Caco-2 (cell line): Measurements from ENCODE around the gene DPF3. TPM values are rescaled to one million over a fixed set of nuclear protein-coding genes. Genes with fewer than 3 reads are reported as not detected.

ENCODE experiments used
- BruUV-seq: library from RNA; stranded (reverse); fragments of 400-500 nt; replicated peaks from 2 replicates; lab custom pipeline; 2021; lab: Mats Ljungman, UMichigan
- CTCF ChIA-PET: fragments of 300-600 bp; sonication (Branson Sonifier 250); formaldehyde crosslinking; loops from one replicate; lab custom pipeline; 2022; ENCODE audit warnings: antibody characterized with exemption; lab: Charles Lee
- POLR2A ChIA-PET: fragments of 300-600 bp; sonication (Branson Sonifier 250); formaldehyde crosslinking; loops from one replicate; lab custom pipeline; 2022; ENCODE audit warnings: antibody characterized with exemption; lab: Charles Lee
- DNase-seq, 2 experiments: peaks; one replicate each; pipeline versions ENCODE4 v3.0.0 to v3.0.0-alpha.2; 2020 to 2022
- H3K27me3 ChIP-seq: replicated peaks from 2 replicates; pipeline ENCODE4 v1.6.0; 2011; ENCODE audit warnings: low read length; ENCODE audit not compliant: control insufficient read depth, insufficient read depth
- H3K36me3 ChIP-seq: 2 replicates; pipeline ENCODE4 v1.5.1; 2011; ENCODE audit warnings: low read length; ENCODE audit not compliant: control insufficient read depth, insufficient read depth
- H3K4me1 ChIP-seq: fragments of 250-450 bp; sonication (Bioruptor Pico); 2 replicates; pipeline ENCODE4 v1.5.1; 2020; ENCODE audit warnings: mild to moderate bottlenecking
- H3K4me3 ChIP-seq: 2 replicates; pipeline ENCODE4 v1.5.1; 2011; ENCODE audit warnings: low read depth, mild to moderate bottlenecking, control low read depth, low read length
- H3K9me3 ChIP-seq: fragments of 250-450 bp; sonication (Bioruptor Pico); 2 replicates; pipeline ENCODE4 v1.5.1; 2020; ENCODE audit warnings: mild to moderate bottlenecking, moderate library complexity
- H3K27ac Mint-ChIP-seq: one replicate; pipeline ENCODE4 v1.8.0; 2022; ENCODE audit warnings: mixed read lengths; ENCODE audit not compliant: unreplicated experiment
- H3K27me3 Mint-ChIP-seq: one replicate; pipeline ENCODE4 v1.8.0; 2022; ENCODE audit warnings: mixed read lengths; ENCODE audit not compliant: insufficient read depth, unreplicated experiment
- H3K36me3 Mint-ChIP-seq: one replicate; pipeline ENCODE4 v1.8.0; 2022; ENCODE audit warnings: mild to moderate bottlenecking, mixed read lengths; ENCODE audit not compliant: insufficient read depth, unreplicated experiment
- H3K4me1 Mint-ChIP-seq: one replicate; pipeline ENCODE4 v1.8.0; 2022; ENCODE audit warnings: low read depth, mixed read lengths; ENCODE audit not compliant: unreplicated experiment
- H3K4me3 Mint-ChIP-seq: one replicate; pipeline ENCODE4 v1.8.0; 2022; ENCODE audit warnings: mild to moderate bottlenecking, moderate library complexity, mixed read lengths; ENCODE audit not compliant: unreplicated experiment
- H3K9me3 Mint-ChIP-seq: one replicate; pipeline ENCODE4 v1.8.0; 2022; ENCODE audit warnings: mixed read lengths; ENCODE audit not compliant: unreplicated experiment
- intact Hi-C: fragments of 100-400 bp; cut with micrococcal nuclease; formaldehyde crosslinking; loops from one replicate; pipeline ENCODE4 v1.10.0; 2022; ENCODE audit not compliant: unreplicated experiment
- total RNA-seq: library from RNA; stranded (reverse); gene quantifications from 2 replicates; pipeline ENCODE4 v1.2.3, GENCODE V29; 2022
- TF ChIP-seq, protein P1 (sequence below), 2 experiments: fragments of 200-600 bp in 1 of 2; IDR thresholded peaks; 1 replicate in 1 of 2; 2 replicates in 1 of 2; pipeline versions ENCODE4 v1.5.1 to v1.8.0; 2011 to 2022; ENCODE audit warnings: antibody characterized with exemption in 1 of 2, control low read depth in 1 of 2, inconsistent platforms in 1 of 2, low read depth in 1 of 2, low read length in 1 of 2, mild to moderate bottlenecking in 1 of 2, moderate library complexity in 1 of 2; ENCODE audit not compliant: insufficient read depth in 1 of 2, severe bottlenecking in 1 of 2, unreplicated experiment in 1 of 2

Gene DPF3
- total RNA-seq, 1 experiment from 2014 or later = not detected

DNA sequence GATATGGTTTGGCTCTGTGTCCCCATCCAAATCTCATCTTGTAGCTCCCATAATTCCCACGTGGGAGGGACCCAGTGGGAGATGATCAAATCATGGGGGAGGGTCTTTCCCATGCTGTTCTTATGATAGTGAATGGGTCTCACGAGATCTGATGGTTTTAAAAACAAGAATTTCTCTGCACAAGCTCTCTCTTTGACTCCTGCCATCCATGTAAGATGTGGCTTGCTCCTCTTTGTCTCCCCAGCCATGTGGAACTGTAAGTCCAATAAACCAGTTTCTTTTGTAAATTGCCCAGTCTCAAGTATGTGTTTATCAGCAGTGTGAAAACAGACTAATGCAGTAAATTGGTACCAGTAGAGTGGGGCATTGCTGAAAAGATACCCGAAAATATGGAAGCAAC lies 146.2 kb downstream of the DPF3 start:
- TF ChIP-seq, protein P1, sequence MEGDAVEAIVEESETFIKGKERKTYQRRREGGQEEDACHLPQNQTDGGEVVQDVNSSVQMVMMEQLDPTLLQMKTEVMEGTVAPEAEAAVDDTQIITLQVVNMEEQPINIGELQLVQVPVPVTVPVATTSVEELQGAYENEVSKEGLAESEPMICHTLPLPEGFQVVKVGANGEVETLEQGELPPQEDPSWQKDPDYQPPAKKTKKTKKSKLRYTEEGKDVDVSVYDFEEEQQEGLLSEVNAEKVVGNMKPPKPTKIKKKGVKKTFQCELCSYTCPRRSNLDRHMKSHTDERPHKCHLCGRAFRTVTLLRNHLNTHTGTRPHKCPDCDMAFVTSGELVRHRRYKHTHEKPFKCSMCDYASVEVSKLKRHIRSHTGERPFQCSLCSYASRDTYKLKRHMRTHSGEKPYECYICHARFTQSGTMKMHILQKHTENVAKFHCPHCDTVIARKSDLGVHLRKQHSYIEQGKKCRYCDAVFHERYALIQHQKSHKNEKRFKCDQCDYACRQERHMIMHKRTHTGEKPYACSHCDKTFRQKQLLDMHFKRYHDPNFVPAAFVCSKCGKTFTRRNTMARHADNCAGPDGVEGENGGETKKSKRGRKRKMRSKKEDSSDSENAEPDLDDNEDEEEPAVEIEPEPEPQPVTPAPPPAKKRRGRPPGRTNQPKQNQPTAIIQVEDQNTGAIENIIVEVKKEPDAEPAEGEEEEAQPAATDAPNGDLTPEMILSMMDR (IDR thresholded peaks at IDR 0.05; ENCODE audit: insufficient read depth in 1 of 2, low read depth in 1 of 2, low read length in 1 of 2, severe bottlenecking in 1 of 2, unreplicated experiment in 1 of 2) = no peak
- CTCF ChIA-PET = no interaction called here

DNA sequence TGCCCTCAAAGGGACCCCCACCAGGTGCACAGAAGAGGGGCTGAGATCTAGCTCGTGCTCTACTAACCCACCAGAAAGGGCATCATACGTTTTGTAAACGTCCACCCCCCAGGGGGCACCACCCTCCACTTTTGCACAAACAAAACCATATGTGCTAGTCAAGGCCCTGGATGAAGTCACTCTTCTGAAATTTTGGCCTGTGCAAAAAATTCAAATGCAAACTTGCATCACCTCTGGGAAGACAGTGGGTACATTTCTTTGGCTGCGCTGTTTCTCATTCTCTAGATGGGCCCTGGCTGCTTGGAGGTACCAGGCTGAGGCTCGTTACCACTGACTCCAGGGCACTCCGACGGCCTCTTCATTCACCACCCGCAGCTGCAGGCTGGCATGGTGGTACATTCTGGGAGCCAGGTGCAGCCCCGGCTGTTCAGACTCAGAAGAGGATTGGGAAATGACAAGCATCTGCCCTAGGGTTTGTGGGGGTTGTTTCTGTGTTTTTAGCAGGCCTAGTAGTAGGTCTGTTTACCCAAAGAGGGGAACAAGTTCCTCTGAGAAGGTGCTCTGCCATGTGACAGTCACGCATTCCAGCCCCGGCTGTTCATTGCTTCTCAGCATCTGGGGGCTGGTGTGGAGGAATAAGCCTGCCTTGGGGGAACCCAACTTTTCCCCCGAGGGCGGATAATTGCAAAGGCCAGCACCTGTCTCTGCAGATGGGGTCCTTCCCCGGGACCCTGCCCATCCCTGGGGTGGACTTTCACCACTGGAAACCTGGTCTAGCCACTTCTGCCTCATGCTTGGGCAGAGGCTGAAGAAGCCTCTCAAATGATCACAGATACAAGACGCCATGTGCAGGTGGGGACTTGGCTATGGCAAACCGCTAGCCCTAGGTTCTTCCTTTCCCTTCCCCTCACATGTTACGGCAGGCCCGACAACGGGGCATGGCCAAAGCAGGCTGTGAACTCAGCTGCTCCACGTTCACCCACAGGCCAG lies 147.6 kb downstream of the DPF3 start:
- no peak overlapping the region for H3K4me3 Mint-ChIP-seq
- TF ChIP-seq, protein P1 (IDR thresholded peaks at IDR 0.05; ENCODE audit: insufficient read depth in 1 of 2, low read depth in 1 of 2, low read length in 1 of 2, severe bottlenecking in 1 of 2, unreplicated experiment in 1 of 2) = no peak
- no peaks in the 10 kb centered on the region for H3K27me3 Mint-ChIP-seq
- ChIA-PET POLR2A (no interaction called here), CTCF (no interaction called here)
- no peak overlapping the region for H3K27ac Mint-ChIP-seq
- peaks cover 12% of the 10 kb centered on the region for H3K9me3 Mint-ChIP-seq
- BruUV-seq = no TSS peak
- no peak overlapping the region for H3K4me3 ChIP-seq
- H3K4me1 ChIP-seq = no peaks in the 10 kb centered on the region
- H3K27me3 ChIP-seq = no peaks in the 10 kb centered on the region
- peaks cover 9% of the 10 kb centered on the region; the same call in 1 of the 2 replicates for H3K9me3 ChIP-seq
- intact Hi-C loops = no loop called here
- H3K36me3 ChIP-seq = no peaks in the 10 kb centered on the region
- H3K36me3 Mint-ChIP-seq = no peaks in the 10 kb centered on the region
- no peaks in the 10 kb centered on the region for H3K4me1 Mint-ChIP-seq
- no peak for DNase-seq

More for the DNA sequence above, 146.2 kb downstream of the DPF3 start:
- peaks cover under 1% of the 10 kb centered on the region for H3K27me3 Mint-ChIP-seq
- Histone ChIP-seq H3K9me3 (peaks cover 9% of the 10 kb centered on the region; the same call in 1 of the 2 replicates), H3K4me3 (no peak overlapping the region), H3K4me1 (no peaks in the 10 kb centered on the region), H3K36me3 (no peaks in the 10 kb centered on the region), H3K27me3 (no peaks in the 10 kb centered on the region)
- no peaks in the 10 kb centered on the region for H3K36me3 Mint-ChIP-seq
- H3K27ac Mint-ChIP-seq = no peak overlapping the region
- intact Hi-C loops = no loop called here
- BruUV-seq = no TSS peak
- no peak for DNase-seq
- POLR2A ChIA-PET = no interaction called here
- no peaks in the 10 kb centered on the region for H3K4me1 Mint-ChIP-seq
- peaks cover 12% of the 10 kb centered on the region for H3K9me3 Mint-ChIP-seq
- no peak overlapping the region for H3K4me3 Mint-ChIP-seq

DNA sequence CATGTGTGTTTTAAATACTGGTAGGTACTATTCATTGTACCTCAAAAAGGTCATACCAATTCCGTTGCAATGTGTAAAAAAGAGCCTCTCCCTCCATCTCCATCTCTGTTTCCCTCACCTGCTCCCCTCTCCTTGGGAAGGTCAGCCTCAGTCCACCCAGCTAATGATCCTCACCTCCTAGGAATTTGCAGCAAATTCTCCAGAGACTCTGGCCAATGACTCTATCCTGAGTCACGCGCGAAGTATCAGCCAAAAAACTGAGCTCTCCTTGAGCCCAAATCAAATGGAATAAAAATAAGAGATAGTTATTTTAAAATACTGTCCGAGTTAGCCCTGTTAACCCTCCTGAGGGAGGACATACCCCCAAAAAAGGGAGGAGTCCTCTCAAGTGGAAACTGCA lies 148.4 kb downstream of the DPF3 start:
- peaks cover 9% of the 10 kb centered on the region; the same call in 1 of the 2 replicates for H3K9me3 ChIP-seq
- Mint-ChIP-seq H3K36me3 (no peaks in the 10 kb centered on the region), H3K4me3 (no peak overlapping the region), H3K9me3 (peaks cover 12% of the 10 kb centered on the region), H3K27me3 (no peaks in the 10 kb centered on the region), H3K27ac (no peak overlapping the region), H3K4me1 (no peaks in the 10 kb centered on the region)
- no TSS peak for BruUV-seq
- H3K36me3 ChIP-seq = no peaks in the 10 kb centered on the region
- DNase-seq = no peak
- H3K4me1 ChIP-seq = no peaks in the 10 kb centered on the region
- intact Hi-C loops = no loop called here
- ChIA-PET POLR2A (no interaction called here), CTCF (no interaction called here)
- H3K4me3 ChIP-seq = no peak overlapping the region
- H3K27me3 ChIP-seq = no peaks in the 10 kb centered on the region
- TF ChIP-seq, protein P1 (IDR thresholded peaks at IDR 0.05; ENCODE audit: insufficient read depth in 1 of 2, low read depth in 1 of 2, low read length in 1 of 2, severe bottlenecking in 1 of 2, unreplicated experiment in 1 of 2) = no peak
